GM20431 (cell line): Measurements from ENCODE around the gene ME3.

Source experiments
- in situ Hi-C: fragments of 300-500 bp; cut with MseI, MboI; formaldehyde crosslinking; loops from one replicate; pipeline ENCODE4 v1.15.0; 2020; ENCODE audit warnings: low sequenced_read_pairs; ENCODE audit not compliant: unreplicated experiment

The ME3 gene

GRCh38 chr11:86672007-86672621 is at the start of gene ME3:
ME3 (minus strand) TSS chr11:86672616.
- in situ Hi-C loops, result no loop called here

DNA sequence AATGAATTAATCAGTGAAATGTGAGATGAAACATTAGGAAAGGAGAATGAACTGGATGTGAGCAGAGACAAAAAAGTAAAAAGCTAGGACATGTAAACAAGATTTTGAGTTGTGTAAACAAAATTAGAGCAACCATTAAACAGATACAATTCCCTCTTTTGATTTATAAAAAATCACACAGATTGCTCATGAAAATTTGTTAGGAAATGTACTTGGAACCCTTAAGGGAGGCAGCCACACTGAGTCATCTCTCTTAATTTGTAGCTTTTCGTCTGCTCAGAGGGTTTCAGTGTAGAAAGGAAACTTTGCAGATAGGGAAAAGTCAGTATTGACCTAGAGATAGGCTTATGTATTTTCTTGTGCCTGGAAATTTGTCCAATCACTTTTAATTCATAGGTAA is 49.6 kb upstream of the ME3 start:
- in situ Hi-C loops, result no loop called here

- in situ Hi-C loops, result no loop called here
Measured at GRCh38 chr11:86720546-86720945, 48.1 kb upstream of the ME3 start.

DNA sequence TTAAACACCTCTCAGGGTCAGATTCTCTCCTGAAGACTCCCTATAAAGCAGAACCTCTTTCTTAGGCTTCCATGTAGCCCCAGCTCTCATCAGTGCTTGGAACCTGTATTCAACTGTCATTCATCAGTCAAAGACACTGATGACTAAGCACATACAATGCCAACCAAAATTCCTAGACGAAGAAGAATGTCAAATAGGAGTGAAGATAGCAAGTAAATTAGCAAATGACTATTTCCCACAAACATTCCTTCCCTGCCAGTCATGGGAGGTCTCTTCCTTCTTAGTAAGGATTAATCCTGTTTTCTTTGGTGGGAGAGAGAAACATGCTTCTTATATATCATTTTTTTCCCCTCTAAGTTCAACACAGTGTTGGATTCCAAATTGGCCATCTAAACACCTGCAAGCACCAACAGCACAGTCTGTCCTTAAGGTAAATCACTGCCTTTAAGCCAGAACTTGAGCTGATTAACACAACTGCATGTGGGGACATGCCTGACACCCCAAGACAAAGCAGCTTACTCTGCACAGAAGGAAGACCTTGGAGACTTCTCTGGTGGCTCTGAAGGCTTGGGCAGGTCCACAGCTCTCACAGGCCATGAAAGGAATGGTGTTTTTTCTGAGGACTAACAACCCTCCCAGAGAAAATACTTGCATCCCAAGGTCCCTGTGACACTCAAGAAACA is 47.5 kb upstream of the ME3 start:
- in situ Hi-C loops, result no loop called here

DNA sequence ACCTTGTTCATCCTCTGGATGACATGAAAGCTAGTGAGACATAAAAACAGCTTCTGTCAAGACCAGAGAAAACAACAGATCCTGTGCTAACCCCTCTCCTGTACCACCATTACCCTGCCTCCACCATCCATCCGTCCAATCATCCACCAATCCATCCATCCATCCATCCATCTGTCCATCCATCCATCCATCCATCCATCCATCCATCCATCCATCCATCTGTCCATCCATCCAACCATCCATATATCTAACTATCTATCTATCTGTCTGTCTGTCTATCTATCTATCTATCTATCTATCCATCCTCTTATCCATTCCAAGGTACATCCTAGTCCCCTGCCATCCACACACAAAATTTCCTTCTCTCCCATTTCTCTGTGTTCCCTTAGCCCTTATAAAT is 46.6 kb upstream of the ME3 start:
- in situ Hi-C loops, result no loop called here

DNA sequence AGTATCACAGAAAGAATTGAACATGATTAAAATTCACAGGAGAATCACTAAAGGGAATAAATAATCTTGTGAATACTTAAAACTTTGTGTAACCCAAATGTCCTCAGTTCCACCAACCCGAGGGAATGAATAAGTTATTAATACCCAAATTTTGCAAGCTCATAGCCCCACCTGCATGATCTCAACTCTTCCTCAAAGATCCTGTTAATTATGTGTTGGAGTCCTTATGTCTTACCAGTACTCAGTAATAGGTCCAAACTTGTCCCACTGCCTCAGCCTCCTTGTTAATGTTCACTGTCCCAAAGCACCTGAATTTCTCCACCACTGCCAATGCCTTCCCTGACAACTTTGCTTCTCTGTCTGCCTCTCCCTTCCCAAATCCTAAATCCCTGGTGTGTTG is 46.1 kb upstream of the ME3 start:
- in situ Hi-C loops, result no loop called here

DNA sequence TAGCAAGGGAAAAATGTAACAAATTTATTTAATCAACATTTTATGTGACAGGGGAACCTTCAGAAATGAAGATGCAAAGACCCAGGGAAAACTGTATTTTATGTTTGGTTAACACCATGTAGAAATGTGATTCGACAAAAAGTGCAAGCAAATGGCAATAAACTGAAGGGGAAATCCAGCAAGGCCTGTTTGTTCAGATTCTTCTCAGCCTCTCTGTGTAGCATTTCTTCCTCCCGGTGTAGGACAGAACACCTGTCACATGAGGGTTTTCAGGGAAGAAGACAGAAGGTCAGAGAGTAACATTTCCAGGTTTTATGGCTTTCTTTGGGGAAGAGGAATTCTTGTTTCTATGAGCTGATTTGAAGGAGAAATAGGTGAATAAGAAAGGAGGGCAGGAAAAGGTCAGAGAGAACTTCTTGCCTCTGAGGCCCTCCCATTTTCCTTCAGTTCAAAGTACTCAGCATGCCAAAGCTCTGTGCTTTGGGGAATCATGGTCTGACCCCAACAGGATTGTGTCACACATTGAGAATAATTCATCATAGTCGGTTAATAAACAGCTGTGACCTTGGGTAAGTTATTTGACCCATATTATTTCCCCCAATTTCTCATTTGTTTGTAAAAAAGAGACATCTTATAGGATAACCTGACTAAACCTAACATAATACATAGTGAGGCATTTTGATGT is 45.5 kb upstream of the ME3 start:
- in situ Hi-C loops, result no loop called here

GRCh38 chr11:86715611-86716010 is 43.2 kb upstream of the ME3 start:
- in situ Hi-C loops, result no loop called here

- in situ Hi-C loops, result no loop called here
Measured at GRCh38 chr11:86713552-86713951, 41.1 kb upstream of the ME3 start.

DNA sequence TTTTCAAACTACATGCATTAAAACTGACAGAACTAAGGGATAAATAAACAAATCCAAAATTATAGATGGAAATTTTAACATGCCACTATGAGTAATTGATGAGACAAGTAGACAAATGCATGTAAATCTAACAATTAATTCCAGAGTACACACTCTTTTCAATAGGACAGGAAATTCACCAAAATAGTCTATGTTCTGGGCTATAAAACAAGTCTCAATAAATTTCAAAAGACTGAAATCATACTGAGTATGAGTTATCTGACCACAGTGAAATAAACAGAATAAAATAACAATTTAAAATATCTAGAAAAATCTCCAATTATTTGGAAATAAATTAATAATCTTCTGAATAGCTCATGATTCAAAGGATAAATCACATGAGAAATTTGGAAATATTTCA is 38.5 kb upstream of the ME3 start:
- in situ Hi-C loops, result no loop called here

DNA sequence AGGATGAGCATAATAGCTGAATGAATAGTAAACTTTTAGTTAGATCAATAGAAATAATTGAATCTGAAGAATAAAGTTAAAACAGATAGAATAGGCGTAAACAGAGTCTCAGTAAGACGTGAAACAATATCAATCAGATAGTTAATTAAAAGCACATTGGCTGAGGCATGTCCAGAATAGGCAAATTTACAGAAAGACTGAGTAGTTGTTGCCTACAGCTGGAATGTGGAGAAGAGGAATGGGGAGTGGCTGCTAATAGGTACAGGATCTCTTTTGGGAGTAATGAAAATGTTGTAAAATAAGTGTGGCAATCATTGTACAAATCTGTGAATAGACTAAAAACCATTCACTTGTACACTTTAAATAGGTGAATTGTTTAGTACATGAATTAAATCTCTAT is 36.3 kb upstream of the ME3 start:
- in situ Hi-C loops, result no loop called here

- in situ Hi-C loops, result no loop called here
Measured at GRCh38 chr11:86706338-86707131, 34.1 kb upstream of the ME3 start.

DNA sequence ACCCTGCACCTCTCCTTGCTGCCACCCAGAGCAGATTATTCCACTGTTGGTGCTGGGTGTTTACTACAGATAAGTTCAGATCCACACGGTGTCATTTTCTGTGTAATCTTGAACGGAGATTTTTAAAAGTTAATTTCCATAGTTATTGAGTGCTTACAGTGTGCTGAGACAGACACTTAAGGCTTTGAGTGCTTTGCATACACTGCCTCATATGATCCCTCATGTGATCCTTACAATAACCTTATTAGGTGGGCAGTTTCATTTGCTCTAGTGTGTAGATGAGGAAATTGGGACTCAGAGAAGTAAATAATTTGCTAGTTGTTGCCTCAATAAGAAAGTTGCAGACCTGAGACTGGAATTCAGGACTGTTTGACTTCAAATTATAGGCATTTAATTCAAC is 32.3 kb upstream of the ME3 start:
- in situ Hi-C loops, result no loop called here

DNA sequence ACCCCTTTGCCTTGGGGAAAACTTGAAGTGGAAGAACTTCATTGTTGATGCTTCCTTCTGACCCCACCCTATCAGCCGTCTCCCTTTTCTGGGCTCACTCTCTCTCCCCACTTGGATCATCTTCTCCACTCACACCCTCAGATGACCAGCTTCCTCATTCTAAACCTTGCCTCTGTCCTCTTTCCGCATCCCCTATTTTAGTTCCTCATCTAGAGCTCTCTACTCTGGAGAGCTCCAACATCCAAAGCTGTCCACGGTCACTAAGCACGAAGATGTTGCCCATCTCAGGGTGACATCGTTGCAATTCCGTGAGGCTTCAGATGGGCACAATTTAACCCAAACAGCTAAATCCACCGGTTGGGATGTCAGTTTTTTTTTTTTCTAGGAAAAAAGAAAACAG is 31.6 kb upstream of the ME3 start:
- in situ Hi-C loops, result no loop called here

GRCh38 chr11:86702220-86702983 is 30.0 kb upstream of the ME3 start:
- in situ Hi-C loops, result no loop called here

DNA sequence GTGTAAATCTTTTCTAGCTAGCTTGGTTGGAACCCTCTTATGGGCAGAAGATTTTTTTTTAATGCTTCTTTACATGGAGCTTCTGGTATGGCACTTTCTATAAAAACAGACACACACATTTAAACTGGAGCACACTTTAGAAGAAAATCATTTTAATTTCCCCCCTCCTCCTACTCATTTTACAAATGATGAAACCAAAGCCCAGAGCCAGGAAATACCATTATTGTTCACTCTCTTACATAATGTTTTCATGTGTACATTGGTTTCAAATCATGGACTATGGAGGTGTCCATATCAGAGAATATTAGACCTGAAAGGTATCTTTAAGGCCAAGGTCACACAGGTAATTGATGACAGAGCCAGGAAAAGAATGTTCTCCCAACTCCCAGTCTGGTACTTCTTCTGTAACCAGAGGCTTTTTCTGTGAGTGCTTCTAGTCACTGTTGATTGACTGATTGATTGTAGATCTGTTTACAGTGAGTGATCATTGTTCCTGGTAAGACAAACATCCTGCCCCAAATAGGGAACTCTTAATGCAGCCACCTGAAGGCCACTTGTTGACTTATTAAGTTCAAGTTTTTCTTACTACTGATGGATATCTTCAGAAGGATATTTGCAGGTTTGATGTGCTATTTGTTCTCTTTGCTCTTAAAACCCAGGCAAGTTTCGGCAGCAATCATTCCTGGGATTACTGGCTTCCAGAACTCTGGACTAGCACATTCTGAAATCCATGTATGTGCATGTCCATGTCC is 26.8 kb upstream of the ME3 start:
- in situ Hi-C loops, result no loop called here

DNA sequence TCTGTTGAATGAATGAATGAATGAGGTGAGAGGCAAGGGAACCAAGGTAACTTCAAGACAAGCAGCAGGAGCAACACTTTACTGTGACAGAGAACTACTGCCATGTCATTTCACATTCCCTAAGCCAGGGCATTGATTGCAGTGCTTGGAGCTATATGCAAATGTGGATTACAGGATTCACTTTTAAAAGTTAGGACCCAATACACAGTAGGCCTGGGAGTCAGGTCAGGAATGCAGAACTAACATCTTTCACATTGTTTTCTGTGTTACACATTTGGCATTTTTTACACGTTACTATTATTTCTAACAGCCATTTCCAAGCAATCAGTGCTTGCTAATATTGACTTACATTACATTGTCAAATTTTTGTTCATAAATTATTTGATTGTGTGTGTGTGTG is 26.2 kb upstream of the ME3 start:
- in situ Hi-C loops, result no loop called here

DNA sequence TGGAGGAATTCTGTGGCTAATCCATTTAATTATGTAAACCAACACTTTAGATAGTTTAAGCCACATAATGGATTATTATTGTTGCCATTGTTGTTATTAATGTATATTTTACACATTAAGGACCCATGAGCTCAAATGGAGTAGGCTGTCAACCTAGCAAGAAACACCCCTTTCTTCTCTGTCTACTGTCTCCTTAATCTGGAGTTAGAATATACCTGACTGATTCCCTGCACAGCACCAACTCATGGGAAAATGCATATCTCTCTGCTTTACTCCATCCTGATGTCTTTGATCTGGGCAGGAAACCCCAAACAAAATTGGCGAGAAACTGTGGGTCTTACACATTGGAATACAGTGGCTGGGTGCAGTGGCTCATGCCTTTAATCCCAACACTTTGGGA is 24.0 kb upstream of the ME3 start:
- in situ Hi-C loops, result no loop called here

- in situ Hi-C loops, result no loop called here
Measured at GRCh38 chr11:86696004-86696403, 23.6 kb upstream of the ME3 start.
